Mucosa of gallbladder (tissue), 1 donor: ENCODE results near the gene RIPOR3. TPM values are rescaled to one million over a fixed set of nuclear protein-coding genes. Genes with fewer than 3 reads are reported as not detected.
"Not testable (repeated sequence)": the region's sequence is repeated elsewhere in the genome, so short reads cannot be mapped to it uniquely, and the experiment has no call there.

Experiments used
- DNase-seq: peaks from one replicate; pipeline ENCODE4 v3.0.0-alpha.2; 2020; ENCODE audit warnings: low spot score
- total RNA-seq: library from RNA; stranded (reverse); gene quantifications from one replicate; pipeline ENCODE4 v1.2.1, GENCODE V29; 2021
- donor health status: DM: no; HTN: no; CAD: no.

The RIPOR3 gene
- total RNA-seq, 1 donor from 2014 or later, result 6.4 TPM

GRCh38 chr20:50557549-50558134 is 133.7 kb downstream of the RIPOR3 start:
- no peak for DNase-seq

- no peak for DNase-seq
Observed at GRCh38 chr20:50555662-50556061, 135.7 kb downstream of the RIPOR3 start.

- DNase-seq, result no peak
Observed at GRCh38 chr20:50554694-50555579, 136.4 kb downstream of the RIPOR3 start.

- no peak for DNase-seq
Observed at GRCh38 chr20:50552979-50553378, 138.4 kb downstream of the RIPOR3 start.

GRCh38 chr20:50551288-50551687 is 140.1 kb downstream of the RIPOR3 start:
- no peak for DNase-seq

- DNase-seq, result no peak
Observed at GRCh38 chr20:50550531-50550930, 140.8 kb downstream of the RIPOR3 start.

GRCh38 chr20:50548396-50548795 is 142.9 kb downstream of the RIPOR3 start:
- no peak for DNase-seq

GRCh38 chr20:50547964-50548363 is 143.4 kb downstream of the RIPOR3 start:
- DNase-seq, result no peak

- no peak for DNase-seq
Observed at GRCh38 chr20:50546729-50547314, 144.5 kb downstream of the RIPOR3 start.

GRCh38 chr20:50545126-50545525 is 146.2 kb downstream of the RIPOR3 start:
- DNase-seq, result no peak

GRCh38 chr20:50543326-50543725 is 148.0 kb downstream of the RIPOR3 start:
- no peak for DNase-seq

- no peak for DNase-seq
Observed at GRCh38 chr20:50541606-50542041, 149.7 kb downstream of the RIPOR3 start.

- DNase-seq, result no peak
Observed at GRCh38 chr20:50540620-50541605, 150.4 kb downstream of the RIPOR3 start.

GRCh38 chr20:50539798-50540197 is 151.5 kb downstream of the RIPOR3 start:
- DNase-seq, result not testable (repeated sequence)

- DNase-seq, result no peak
Observed at GRCh38 chr20:50538276-50538675, 153.1 kb downstream of the RIPOR3 start.

- no peak for DNase-seq
Observed at GRCh38 chr20:50537546-50538201, 153.7 kb downstream of the RIPOR3 start.

- no peak for DNase-seq
Observed at GRCh38 chr20:50536333-50536732, 155.0 kb downstream of the RIPOR3 start.
